NCI-H748 (cell line): ENCODE data around the gene ZBTB20.

Experiments used
- DNase-seq: peaks from one replicate; lab custom pipeline; 2025; ENCODE audit not compliant: unreplicated experiment; lab: John Stamatoyannopoulos, UW

Gene ZBTB20

DNA sequence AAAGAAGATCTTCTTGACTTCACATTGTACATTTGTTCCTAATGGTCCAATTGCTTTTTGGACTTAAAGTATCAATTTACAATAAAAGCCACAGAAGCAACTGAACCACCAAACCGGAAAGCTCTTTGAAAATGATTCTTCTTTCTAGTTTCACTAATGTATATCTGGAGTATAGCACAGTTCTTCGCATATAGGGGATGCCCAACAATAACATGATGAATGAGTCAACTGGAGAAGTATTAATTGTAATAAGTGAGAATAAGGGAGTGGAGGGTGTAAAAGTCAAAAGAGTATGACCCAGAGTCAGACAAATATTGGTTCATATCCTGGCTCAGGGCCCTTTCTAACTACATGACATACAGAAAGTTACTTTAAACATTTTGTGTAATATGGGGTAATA, 425.2 kb downstream of the ZBTB20 start:
- no peak for DNase-seq

DNA sequence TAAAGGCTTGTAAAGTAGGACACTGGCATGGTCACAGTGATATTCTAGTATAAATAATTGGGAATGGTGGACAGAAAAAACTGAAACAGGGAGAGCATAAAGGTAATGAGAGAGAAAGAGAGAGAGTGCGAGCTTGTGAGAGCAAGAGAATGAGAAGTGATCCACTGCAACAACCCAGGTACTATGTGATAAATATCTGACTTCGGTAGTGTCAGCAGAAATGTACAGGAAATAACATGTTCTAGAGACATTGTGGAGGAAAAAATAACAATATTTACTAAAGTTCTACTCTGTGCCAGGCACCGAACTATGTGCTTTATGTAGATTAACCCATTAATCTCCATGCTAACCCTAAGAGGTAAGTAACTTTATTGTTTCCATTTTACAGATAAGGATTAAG, 425.9 kb downstream of the ZBTB20 start:
- no peak for DNase-seq

DNA sequence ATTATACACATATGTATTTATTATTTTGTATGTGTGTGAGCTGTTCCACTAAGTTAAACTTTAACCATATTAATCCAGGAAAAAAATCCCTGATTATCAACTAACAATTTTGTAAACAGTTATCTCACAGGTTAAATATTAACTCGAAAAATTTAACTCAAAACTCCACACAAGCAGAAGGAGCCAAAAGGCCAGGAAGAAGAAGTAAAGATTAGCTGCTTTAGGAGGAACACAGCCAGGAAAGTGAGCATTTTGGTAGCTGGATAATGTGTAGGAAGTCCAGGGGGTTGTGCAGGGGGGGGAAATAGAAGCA, 428.2 kb downstream of the ZBTB20 start:
- no peak for DNase-seq

DNA sequence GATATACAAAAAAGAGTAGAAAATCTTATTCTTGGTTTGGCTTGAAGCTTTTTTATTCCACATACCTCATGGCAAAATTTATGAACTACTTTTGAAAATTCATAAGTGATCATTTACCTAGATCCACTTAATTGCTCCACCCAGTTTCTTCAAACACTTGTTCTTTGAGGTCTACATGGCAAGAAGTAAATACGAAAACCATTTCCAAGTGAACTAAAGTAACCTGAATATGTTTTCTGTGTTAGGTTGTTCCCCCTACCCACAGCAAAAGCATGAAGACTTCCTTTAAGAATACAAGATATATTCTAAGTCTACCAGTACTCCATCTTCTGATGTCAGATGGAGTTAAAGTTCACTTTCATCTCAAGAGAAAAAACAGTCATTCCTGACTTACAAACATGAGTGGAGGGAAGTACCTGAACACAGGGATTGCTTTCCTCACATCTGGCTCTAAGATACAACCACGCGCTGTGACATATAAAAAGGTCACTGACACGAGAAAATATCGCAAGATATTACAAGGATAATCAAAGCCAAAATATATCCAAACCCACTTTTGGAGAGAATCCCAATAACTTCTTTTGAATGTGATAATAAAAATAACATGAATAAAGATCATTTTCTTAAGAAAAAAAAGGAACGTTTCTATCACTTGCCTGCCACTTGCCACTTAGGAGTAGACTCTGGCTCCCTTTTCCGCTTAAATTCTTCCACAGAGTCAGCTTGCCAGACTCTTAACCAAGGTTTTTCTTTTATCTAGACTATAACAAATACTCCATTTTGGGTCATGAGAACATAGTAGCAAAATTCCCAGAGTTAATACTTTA, 428.8 kb downstream of the ZBTB20 start:
- no peak for DNase-seq

DNA sequence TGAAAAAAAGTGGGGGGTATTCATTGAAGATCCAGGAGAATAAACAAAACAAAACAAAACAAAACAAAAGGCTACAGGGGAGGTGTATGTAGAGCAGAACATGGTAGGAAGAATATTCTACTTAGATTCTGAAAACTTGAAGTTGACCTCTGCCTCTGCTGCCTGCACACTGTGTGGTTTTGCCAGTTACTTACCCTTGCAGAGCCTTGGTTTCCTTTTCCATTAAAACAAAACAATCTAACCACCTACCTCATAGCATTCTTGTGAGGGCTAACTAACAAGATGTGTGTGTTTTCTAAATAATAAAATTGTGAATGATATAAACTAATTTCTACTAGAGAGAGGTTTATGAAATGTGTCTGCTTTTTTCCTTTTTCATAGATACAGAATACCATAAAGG, 430.2 kb downstream of the ZBTB20 start:
- DNase-seq = no peak

DNA sequence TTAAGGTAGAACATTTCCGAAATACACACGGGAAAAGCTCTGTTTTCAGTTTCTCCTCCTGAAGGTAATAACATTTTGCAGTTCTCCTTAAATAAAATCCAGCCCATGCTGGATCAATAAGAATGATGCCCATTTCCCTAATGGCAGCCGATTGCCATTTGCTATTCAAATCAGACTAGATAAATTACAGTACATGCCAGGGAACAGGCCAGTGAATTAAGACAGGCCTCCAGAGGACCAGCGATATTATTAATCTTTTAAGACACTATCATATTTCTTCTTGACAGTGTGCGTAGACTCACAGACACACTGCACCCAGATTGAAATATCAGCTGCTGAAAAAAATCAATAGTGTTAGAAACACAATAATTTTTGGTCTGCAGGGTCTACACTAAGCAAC, 431.0 kb downstream of the ZBTB20 start:
- no peak for DNase-seq

DNA sequence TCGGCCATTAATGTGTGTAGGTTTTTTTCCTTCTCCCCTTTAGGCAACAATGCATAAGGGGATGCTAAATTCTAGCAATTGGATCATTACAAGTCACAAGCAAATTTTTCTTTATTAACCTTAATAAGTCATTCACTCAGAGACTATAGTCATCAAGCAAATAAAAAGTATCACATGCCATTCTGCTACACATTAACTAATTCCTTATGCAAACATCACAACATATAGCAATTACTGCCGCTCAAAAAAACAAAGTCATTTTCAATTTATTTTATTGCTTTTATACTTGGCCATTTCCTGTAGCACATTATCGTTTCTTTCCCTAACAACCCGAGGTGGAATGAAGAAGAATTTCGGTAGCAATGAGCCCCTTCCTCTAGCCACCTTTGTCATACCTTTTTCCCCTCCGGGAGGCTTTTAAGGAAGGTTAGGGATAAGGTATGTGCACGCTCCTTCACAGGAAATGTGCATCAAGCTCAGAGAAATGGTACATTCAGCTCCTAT, 432.1 kb downstream of the ZBTB20 start:
- peak; percentile 2 for DNase-seq

DNA sequence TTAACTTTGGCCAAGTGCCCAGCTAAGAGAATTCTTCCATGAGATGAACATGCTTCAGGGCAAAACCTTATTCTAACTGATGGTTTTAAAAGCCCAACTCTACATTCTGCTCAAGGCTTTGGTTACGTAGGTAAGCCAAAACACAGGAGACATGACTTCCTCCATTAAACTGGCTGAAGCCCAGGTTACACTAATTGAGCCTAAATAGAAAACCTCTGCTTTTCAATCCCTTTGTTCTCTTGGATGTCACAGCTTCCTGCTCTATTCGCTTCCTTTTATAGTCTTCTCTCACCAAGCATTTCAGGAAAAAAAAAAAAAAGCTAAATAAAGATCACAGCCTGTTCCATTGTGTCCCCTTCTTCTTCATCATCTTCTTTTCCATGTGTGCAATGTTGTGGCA, 432.9 kb downstream of the ZBTB20 start:
- peak; percentile 28 for DNase-seq

DNA sequence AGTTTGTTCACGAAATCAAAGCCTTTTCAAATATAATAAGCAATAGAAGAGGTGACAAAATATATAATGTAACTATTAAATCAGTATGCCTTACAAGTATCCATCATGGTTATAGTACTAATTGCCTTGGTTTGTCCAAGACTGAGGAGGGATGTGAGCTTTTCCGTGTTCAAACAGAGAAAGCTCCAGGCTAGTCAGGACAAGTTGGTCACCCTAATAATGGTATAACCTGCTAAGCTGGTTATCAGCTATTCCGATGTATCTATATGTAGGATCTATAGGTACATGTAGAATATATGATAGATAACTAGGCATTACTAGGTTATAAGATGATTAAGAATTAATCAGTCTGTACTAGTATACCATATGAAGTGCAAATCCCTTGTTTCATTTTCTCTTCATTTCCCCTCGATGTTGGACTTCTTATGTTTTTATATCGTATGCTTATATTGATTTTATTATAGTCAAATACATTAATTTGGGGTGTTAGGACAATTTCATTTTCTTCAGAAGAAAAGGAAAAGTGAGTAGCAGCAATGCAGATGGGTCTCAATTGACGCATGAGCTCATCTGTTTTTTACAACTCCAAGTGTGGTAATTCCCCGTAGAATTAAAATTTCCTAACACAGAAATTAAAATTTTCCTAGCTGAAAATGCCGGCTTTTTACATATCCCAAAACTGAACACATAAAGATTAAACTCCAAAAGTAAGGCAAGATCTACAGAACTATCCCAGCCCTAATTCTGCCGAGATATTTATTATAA, 434.2 kb downstream of the ZBTB20 start:
- DNase-seq = no peak

DNA sequence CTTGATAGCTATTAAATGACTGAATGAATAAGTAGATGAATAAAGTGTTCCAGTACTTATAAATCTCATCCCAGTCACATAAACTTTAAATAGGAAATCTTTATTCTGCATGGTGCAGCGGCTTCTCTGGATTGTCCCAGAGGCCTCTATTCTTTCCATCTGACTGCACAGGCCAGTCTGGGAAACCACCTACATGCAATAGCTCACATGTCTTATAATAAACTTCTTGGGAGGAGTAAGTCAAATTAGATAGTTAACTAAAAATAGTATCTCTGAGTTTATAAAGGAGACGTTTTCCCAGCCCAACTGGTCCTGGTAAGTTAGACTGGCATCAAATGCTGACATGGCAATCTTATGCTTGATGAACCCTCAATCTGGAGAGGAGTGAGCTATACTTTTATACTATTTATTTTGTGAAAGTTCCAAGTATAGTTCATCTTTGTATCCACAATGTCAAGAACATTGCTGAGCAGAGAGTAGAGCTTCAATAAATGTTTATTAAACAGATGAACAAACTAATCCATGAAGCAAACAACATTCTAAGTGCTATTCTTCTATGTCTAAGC, 435.7 kb downstream of the ZBTB20 start:
- DNase-seq = no peak

DNA sequence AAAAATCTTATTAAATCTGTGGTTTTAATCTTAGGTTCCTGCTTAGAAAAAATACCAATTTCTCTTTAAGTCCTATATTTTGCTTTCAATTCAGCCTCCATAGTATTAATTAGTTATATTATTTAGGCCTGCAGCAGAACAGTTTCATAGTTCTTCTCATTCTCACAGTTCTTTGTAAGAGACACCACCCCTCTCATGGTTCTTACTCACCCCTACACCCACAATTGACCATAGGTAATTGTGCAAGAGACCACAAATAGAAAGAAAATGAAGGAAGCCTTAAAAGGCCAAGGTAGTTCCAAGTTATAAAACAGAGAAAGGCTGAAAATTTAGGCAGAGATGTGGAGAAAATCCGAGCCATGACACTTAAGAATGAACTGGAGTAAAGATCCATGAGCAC, 438.0 kb downstream of the ZBTB20 start:
- no peak for DNase-seq

DNA sequence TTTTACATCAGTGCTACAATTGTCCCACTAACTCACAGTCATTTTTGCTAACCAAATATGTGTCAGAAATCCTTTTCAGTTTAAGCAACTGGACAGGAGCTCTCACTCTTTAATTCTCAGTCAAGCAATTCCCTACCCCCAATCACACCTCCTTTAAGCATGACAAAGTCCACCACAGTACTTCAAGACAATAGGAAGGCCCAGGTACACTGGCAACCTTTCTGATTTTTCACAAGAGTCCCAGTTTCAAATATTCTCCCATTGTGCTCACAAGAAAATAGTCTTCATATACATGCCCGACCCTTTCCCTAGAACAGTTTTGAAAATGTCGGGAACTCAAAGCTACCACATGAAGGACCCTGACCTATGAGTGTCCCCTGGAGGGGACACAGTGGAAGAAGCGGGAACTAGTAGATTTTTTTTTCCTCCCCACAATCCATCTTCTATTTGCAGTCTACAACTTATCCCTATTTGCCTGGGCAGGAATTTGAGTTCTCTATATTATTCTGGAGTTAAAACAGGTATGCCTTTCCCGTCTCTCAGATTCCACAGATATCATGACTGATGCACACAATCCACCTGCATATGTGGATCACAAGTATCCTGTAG, 439.7 kb downstream of the ZBTB20 start:
- no peak for DNase-seq

DNA sequence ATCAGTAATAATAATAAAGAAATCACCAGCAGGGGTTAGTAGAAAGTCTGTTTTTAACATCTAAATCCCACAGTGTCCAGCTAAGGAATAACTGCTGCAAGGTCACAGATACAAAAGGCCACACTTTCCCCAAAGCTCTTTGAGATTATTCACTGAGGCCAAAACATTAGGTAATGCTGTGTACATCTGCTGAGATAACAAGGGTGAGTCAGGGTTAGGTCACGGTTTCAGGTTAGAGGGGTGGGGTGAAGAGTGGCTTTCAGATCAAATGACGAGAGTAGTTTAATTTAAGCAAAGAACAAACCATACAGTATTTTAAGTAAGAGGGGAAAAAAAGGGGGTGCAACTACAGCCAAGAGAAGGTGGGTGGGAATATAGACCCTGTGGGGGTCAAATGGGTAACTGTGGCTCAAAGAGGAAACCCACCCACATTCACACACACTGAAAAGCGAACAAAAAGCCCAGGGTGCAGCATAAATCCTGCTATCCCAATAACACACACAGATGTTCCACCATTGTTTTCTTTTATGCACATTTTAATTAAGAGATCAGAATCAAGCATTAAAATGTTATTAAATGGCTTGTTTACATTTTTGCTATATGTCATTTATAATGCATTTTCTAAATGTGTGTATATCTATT, 440.4 kb downstream of the ZBTB20 start:
- no peak for DNase-seq

DNA sequence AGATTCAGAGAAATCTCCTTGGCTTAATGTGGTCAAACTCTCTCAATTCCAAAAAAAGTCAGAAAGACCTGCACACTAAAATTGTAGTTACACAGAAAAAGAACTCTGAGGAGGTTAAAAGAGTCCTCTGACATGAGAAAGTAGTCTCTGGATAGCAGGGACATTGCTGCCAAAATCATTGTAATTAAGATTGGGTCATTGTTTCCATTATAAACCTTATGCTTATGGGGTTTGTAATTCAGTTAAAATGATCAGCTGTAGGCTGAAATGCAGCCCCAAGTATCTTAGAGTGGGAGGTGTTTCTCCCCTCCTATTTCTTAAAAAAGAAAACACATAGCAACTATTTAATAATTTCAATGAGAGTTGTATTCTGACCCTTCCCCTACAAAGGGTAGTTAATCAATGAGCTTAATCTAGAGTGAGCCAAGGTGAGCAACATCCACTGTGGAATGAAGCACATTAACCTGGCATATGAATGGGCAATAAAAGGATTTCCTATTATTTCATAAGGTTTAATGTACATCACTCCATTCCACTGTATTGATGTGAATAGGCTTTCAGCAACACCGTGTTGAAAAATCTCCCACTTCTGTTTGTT, 446.4 kb downstream of the ZBTB20 start:
- no peak for DNase-seq

DNA sequence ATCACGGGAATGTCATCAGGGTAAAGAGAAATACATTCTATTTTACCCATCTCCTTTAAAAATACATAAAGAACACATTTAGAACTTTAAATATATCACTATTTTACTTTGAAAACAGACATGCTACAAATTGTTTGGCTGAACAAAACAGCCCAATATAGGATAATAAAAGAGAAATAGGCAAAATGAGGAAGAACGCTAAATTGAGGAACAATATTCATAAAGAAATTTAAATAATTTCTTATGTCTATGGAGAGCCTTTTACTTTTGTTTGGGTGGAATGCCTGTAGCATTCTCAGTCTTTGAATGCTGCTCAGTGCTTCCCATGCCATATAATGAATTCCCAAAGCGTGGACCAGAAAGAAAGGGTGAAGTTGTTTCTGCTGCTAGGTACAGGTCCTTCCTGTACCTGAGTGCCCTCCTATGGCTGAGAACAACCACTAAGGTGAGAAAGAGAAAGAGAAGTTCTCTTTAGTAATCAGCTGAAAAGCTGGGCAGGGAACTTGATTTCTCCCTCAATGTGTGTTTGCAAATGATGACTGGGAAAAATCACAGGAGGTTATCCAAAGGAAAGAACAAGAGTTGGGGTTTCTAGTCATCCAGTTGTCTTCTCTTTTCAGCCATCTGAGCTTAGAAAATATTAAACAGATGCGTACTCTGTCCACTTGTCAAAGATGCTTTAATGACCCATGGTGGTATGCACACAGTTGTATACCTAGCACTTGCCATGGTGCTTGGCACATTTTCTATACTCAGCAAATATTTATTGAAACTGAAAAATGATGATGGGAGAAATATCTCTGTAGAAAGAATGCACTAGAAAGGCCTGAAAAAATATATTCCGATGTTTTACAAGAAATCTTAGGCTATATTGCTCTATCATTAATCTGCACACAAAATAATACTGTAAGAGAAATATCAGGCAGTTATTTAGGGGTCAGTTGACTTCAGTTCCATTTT, 448.7 kb downstream of the ZBTB20 start:
- DNase-seq = no peak

DNA sequence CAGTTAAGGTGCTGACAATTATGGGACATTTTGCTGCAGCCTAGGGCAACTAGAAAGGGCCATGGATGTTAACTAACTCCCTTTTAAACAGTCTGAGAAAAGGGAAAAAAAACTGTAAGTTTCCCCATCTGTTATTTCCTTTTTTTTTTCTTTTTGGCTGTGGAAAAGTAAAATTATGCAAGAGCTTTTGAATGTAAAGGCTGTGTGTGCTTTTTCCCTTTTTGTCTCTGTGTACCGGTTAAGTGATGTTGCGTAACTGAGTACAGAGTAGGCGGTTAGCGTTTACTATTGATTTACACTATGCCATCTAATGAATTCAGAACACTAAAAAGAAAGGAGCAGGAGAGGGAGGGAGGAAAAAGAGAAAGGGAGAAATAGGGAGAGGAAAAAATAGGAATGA, 449.7 kb downstream of the ZBTB20 start:
- DNase-seq = no peak

DNA sequence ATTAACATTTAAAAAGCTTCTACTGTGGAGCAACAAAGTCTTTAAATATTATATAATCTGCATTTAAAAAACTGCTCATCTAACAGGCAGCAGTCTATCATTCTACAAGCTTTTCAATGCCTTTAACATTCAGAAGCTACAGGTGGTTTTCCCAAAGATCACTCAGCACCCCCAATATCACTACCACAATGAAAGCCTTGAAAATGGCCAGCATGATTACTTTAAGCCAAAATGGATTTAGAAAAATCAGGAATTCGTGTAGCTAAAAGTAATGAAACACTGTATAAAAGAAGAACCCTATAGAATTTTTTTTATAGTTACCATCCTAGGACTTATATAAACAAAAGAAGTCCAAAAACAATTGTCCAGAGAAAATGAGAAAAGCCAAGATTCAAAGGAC, 452.8 kb downstream of the ZBTB20 start:
- no peak for DNase-seq

DNA sequence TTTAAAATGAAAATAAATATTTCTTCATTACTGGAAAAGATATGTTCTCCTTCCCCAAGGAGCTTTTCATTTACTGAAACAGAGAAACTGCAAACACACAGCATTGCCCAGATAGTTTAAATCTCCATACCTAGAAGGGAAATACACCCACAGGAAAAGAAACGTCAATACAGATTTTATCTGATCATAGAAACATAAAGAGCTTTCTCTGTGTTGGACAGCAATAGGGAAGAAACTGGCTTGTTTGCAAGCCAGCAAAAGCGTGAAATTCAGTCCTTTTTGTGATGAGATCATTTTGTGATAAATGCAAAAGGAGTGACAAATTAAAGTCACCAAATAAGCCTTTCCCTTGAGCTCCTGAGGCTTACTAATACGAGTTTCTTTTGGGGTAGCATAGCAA, 455.2 kb downstream of the ZBTB20 start:
- no peak for DNase-seq

DNA sequence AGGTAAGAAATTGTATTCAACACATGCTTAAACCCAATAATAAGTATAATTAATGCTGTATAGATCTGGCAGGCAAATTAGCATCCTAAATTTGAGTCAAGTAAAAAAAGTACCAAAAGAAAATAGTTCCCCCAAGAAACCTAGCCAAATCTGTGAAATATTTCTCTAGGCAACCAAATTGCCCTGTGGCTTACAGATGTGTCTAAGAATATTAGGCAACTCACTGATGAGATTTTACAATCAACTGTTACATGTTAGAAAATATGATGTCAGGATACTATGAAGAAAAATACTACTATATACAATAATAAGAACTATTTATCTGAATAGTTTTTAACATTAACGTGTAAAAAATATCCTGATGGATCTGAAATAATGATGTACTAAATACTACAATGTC, 456.2 kb downstream of the ZBTB20 start:
- no peak for DNase-seq

DNA sequence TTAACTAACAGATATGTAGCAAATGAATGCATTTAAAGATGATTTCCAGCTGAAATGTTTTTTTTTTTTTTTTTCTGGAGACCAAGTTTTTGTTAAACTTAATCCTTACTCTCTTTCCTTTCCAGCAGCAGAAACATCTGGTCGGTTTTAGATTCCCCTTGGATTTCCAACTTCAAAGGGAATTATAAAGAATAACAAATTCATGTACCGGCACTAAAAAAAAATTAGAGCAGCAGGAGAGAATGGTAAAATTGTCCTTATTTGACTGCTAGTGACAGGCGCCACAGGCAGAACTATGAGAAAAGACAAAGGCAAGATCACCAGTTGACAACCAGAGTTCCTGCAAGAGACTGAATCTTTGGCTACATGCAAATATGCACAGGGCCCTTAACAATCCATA, 459.9 kb downstream of the ZBTB20 start:
- DNase-seq = no peak
